Fibroblast of skin of right quadriceps (primary cell): ENCODE data around the gene RHPN2.
"Not testable (repeated sequence)": the region's sequence is repeated elsewhere in the genome, so short reads cannot be mapped to it uniquely, and the experiment has no call there.

Source experiments
- DNase-seq: peaks from one replicate; pipeline ENCODE4 v3.0.0-alpha.2; 2013

The RHPN2 gene

DNA sequence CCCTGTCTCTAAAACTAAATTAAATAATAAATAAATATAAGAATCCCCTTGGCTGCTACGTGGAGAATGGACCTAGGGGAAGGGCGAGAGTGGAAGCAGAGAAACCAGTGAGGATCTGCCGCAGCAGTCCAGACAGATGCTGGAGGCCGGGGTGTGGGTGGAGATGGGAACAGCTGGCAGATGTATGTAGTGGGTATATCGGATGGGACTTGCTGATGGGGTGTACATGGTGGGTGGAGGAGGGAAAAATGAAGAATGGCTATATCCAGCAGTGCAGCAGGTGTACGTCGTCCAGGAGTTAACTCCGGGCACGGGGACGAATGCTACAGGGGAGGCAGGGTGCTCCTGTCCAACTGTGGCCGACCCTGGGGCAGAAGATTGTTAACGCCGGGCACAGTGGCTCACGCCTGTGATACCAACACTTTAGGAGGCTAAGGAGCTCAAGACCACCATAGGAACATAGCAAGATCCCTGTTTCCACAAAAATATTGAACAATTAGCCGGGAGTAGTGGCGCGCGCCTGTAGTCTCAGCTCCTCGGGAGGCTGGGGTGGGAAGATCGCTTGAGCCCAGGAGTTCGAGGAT, 93.6 kb downstream of the RHPN2 start:
- DNase-seq: no peak

DNA sequence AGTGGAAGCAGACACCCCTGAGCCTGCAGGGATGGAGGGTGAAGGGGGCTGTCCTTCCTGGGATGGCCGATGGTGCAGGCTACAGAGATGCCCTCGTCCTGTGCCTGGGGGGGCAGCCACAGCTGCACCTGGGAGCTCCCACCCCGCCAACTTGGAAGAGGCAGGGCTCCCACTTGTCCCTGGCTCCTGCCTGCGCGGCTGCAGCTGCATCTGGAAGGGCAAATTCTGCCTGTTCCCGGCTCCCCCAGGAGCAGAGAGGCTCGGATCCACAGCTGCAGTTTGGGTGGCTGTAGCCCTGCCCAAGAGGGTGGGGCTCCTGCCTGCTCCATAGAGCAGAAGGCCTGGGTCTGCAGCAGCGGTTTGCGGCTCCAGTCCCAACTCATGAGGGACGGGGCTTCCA, 95.1 kb downstream of the RHPN2 start:
- no peak for DNase-seq

DNA sequence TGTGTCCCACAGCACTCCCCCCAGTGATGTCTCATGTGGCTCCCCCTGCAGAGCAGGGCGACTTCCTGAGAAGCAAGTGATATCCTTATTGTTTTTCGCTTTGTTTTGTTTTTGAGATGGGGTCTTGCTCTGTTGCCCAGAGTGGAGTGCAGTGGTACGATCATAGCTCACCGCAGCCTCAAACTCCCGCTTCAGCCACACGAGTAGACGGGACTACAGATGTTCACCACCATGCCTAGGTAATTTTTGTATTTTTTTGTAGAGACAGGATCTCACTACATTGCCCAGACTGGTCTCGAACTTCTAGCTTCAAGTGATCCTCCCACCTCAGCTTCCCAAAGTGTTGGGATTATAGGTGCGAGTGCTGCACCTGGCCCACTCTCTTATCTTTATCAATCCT, 97.9 kb downstream of the RHPN2 start:
- no peak for DNase-seq

- DNase-seq: no peak
These were observed 119.4 kb downstream of the RHPN2 start for GRCh38 chr19:32945260-32945659.

GRCh38 chr19:32941273-32941672, 123.4 kb downstream of the RHPN2 start:
- not testable (repeated sequence) for DNase-seq

- DNase-seq: no peak
These were observed 128.6 kb downstream of the RHPN2 start for GRCh38 chr19:32936065-32936464.

- DNase-seq: no peak
These were observed 129.1 kb downstream of the RHPN2 start for GRCh38 chr19:32935629-32936028.

- DNase-seq: no peak
These were observed 131.1 kb downstream of the RHPN2 start for GRCh38 chr19:32933571-32933970.

DNA sequence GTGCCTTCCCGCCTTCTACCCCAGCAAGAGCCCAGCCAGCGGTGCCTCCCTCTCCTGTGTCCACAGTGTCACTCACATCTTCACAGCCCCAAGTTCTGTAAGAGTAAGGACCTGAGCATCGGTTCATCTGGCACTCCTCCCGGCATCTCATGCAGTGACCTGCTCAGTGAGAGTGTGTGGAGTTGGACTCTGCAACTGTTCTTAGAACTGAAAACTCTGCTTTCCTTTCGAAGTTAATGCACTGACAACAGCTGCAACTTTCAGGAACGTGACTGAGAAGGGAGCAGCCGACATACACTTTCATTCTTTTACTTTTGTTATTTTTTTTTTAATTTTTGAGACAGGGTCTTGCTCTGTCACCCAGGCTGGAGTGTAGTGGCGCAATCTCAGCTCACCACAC, 134.1 kb downstream of the RHPN2 start:
- DNase-seq: no peak

GRCh38 chr19:32928806-32929205, 135.9 kb downstream of the RHPN2 start:
- no peak for DNase-seq
